GM13977 (cell line): ENCODE results near the gene MBD3L1.

Experiments used
- DNase-seq: peaks from one replicate; pipeline ENCODE4 v3.0.0; 2012; ENCODE audit warnings: low spot score
- in situ Hi-C: fragments of 300-500 bp; cut with MboI; formaldehyde crosslinking; loops from one replicate; pipeline ENCODE4 v1.12.0; 2022; ENCODE audit warnings: low sequenced_read_pairs, low pct_unique_long_range_greater_than_20kb, mixed read lengths, inconsistent platforms; ENCODE audit not compliant: unreplicated experiment
- TF ChIP-seq, protein P1 (sequence below): IDR thresholded peaks from 2 replicates; pipeline ENCODE4 v1.5.1; 2012; ENCODE audit warnings: mild to moderate bottlenecking, control low read depth; ENCODE audit not compliant: insufficient read depth; ENCODE audit errors: extremely low read depth, missing control alignments

MBD3L1 gene

DNA sequence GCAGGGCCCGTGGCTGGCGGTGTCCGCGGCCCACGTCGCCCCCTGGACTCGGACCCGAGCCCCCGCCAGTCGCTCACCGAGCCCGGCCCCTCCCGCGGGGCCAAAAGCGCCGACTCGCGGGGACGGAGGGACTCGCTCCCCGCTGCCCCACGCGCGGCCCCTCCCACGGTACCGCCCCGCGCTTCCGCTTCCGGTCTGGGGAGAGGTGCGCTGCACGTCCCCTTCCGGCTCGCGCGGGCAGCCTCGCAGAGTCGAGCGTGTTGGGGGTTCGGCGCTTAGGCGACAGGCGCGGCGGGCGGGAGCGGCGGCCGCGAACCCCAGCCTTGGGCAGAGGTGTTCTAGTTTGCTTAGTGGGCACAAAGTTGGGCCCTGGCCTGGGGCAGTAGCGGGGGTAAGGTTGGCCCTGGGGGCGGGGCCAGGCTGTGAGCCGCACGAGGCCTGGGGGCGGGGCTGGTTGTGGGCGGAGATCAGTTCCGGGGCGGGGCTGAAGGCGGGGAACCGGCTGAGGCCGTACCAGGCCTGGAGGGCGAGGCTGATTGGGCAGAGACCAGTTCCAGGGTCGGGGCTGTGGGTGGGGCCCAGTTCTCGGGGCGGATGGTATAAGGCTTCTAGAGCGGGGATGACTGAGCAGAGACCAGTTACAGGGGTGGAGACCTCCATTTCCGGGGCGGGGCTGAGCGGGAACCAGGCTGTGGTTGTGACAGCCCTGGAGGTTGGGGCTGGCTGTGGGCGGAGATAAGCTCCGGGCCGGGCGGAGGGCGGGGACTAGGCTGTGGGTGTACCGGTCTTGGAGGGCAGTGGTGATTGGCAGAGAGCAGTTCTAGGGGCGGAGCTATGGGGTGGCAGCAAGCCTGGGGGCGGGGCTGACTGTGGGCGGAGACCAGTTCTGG lies at the start of gene MBD3L1, which contains the start of gene ZNF558:
Gene MBD3L1, plus strand, starts transcription at position 246 of the 890 bp plus-strand sequence. CDS start 10,302 bp downstream, outside the sequence.
Gene ZNF558, minus strand, starts transcription at position 173 of the 890 bp plus-strand sequence. CDS start 9,645 bp downstream, outside the sequence.
- peak; percentile 93 for DNase-seq
- TF ChIP-seq, protein P1, sequence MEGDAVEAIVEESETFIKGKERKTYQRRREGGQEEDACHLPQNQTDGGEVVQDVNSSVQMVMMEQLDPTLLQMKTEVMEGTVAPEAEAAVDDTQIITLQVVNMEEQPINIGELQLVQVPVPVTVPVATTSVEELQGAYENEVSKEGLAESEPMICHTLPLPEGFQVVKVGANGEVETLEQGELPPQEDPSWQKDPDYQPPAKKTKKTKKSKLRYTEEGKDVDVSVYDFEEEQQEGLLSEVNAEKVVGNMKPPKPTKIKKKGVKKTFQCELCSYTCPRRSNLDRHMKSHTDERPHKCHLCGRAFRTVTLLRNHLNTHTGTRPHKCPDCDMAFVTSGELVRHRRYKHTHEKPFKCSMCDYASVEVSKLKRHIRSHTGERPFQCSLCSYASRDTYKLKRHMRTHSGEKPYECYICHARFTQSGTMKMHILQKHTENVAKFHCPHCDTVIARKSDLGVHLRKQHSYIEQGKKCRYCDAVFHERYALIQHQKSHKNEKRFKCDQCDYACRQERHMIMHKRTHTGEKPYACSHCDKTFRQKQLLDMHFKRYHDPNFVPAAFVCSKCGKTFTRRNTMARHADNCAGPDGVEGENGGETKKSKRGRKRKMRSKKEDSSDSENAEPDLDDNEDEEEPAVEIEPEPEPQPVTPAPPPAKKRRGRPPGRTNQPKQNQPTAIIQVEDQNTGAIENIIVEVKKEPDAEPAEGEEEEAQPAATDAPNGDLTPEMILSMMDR = peak; percentile 45
- in situ Hi-C loops = no loop called here

DNA sequence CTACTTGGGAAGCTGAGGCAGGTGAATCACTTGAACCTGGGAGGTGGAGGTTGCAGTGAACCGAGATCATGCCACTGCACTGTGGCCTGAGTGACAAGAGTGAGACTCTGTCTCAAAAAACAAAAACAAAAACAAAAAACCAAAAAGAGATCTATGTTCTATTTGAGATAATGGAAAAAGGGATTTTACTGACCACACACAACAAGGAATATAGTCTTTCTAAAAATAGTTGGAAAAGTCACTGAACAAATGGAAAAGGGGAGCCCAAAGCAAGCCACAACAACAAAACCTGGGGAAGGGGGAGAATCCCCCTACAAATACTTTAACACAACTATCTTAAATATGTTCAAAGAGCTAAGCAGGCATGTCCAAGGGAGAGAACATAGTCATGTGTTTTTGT lies 37.4 kb upstream of the MBD3L1 start:
- TF ChIP-seq, protein P1 = no peak
- in situ Hi-C loops = no loop called here
- DNase-seq = no peak

DNA sequence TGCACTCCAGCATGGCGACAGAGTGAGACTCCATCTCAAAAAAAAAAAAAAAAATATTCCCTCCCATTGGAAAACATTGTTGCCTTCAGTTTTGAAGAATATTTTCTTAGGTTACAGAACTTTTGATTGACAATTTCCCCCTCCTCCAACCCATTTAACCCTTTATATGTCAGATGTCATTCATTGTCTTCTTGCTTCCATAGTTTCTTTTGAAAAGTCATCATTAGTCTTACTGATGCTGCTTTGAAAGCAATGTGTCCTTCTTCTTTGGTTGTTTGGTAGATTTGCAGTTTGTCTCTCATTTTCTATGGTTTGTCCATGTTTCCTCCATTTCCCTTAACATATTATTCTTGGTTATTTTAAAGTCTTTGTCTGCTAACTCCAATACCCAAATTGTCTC lies 25.5 kb upstream of the MBD3L1 start:
- in situ Hi-C loops = no loop called here
- DNase-seq = no peak
- TF ChIP-seq, protein P1 = no peak

DNA sequence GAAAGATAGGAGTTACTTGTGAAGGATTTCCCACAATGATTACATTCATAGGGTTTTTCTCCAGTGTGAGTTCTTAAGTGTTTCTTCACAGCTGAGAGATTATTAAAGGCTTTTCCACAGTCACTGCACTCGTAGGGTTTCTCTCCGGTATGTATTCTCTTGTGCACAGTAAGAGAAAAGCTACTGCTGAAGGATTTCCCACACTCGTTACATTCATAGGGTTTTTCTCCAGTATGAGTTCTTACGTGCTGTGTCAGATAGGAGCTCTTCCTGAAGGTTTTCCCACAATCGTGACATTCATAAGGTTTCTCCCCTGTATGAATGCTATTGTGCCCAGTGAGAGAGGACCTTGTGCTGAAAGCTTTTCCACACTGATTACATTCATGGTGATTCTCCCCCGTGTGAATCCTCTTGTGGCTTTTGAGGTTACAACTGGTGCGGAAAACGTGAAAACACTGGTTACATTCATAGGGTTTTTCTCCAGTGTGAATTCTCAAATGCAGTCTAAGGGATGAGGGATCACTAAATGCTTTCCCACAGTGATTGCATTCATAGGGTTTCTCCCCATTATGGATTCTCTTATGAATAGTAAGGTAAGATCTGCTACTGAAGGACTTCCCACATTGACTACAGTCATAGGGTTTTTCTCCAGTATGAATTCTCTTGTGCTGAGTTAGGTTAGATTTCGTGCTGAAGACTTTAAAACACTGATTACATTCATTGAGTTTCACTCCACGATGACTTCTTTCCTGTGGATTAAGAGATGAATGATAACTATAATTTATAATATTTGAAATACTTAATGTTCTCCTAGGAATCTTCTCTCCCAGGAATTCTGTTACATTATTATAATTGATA lies 20.6 kb upstream of the MBD3L1 start:
- DNase-seq = no peak
- in situ Hi-C loops = no loop called here
- TF ChIP-seq, protein P1 = no peak

DNA sequence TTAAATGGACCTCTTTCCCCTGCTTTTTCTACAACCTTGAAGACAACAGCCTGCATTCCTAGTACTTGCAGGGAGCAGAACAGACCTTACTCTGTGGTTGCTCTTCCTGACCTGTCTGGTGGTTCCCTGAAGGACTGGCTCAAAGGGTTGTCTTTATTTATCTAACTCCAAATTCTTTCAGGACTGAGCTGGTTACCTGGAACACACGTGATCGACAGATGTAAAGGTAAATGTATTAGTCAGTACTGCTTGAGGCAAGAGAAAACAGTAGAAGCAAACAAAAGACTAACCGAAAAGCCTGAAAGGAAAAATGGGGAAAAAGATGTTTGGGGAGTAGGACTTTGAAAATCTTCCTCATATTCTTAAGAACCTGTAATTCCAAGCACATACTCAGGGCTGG lies 18.0 kb upstream of the MBD3L1 start:
- TF ChIP-seq, protein P1 = no peak
- in situ Hi-C loops = no loop called here
- no peak for DNase-seq

DNA sequence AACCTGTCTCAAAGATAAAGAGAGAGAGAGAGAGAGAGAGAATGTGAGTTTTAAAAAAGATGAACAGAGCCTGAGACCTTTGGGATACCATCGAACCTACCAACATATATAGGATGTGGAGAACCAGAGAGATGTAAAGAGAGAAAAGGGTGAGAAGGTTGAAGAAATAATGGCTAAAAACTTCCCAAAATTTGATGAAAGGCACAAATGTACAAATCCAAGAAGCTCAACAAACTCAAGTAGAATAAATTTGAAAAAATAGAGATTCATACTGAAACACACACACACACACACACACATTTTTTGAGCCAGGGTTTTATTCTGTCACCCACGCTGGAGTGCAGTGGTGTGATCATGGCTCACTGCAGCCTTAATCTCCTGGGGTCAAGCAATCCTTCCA lies 16.4 kb upstream of the MBD3L1 start:
- TF ChIP-seq, protein P1 = no peak
- in situ Hi-C loops = no loop called here
- no peak for DNase-seq
